GM20000 (cell line): ENCODE data around the gene CREB3L1.

Experiments used
- DNase-seq: peaks from one replicate; pipeline ENCODE4 v3.0.0; 2012; ENCODE audit warnings: low spot score
- TF ChIP-seq, protein P1 (sequence below): IDR thresholded peaks from 2 replicates; pipeline ENCODE4 v1.5.1; 2012; ENCODE audit warnings: mild to moderate bottlenecking, control low read depth; ENCODE audit errors: extremely low read depth, missing control alignments

Gene CREB3L1

DNA sequence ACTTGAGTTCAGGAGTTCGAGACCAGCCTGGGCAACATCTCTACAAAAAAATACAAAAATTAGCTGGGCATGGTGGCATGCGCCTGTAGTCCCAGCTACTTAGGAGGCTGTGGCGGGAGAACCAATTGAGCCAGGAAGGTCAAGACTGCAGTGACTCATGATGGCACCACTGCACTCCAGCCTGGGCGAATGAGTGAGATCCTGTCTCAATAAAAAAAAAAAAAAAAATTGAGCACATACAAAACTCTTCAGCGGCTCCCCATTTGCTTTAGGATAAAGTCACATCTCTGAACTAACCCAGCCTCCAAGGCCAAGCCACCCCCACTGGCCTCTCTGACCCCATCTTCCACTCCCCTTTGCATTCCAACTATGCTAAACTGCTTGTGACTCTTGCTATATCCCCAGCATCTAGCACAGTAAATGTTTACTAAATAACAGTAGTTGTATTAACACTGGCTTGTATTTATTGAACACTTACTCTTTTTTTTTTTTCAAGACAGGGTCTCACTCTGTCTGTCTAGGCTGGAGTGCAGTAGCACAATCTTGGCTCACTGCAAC is 28.9 kb downstream of the CREB3L1 start:
- TF ChIP-seq, protein P1, sequence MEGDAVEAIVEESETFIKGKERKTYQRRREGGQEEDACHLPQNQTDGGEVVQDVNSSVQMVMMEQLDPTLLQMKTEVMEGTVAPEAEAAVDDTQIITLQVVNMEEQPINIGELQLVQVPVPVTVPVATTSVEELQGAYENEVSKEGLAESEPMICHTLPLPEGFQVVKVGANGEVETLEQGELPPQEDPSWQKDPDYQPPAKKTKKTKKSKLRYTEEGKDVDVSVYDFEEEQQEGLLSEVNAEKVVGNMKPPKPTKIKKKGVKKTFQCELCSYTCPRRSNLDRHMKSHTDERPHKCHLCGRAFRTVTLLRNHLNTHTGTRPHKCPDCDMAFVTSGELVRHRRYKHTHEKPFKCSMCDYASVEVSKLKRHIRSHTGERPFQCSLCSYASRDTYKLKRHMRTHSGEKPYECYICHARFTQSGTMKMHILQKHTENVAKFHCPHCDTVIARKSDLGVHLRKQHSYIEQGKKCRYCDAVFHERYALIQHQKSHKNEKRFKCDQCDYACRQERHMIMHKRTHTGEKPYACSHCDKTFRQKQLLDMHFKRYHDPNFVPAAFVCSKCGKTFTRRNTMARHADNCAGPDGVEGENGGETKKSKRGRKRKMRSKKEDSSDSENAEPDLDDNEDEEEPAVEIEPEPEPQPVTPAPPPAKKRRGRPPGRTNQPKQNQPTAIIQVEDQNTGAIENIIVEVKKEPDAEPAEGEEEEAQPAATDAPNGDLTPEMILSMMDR = no peak
- DNase-seq = no peak

DNA sequence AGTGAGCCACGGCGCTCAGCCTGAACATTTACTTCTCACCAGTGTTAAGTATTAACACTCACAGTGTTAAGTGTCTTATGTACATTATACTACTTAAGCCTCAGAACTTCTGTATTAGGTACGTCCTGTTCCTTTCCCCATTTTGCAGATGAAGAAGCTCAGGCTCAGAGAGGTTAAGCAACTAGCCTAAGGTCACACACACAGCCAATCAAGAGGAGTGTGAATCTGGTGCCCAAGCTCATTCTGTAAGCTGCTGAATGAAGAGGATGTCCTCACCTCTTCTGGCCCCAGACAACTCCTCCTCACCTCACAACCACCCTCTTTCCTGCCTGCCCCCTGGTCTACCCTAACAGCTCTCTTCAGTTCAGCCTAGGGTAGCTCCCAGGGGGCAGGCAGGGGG is 29.9 kb downstream of the CREB3L1 start:
- TF ChIP-seq, protein P1 = no peak
- no peak for DNase-seq

GRCh38 chr11:46307785-46308341 is 30.4 kb downstream of the CREB3L1 start:
- TF ChIP-seq, protein P1 = no peak

GRCh38 chr11:46308631-46309419 is 31.4 kb downstream of the CREB3L1 start:
- TF ChIP-seq, protein P1 = peak; percentile 84
- peak; percentile 87 for DNase-seq

More at GRCh38 chr11:46307785-46308341, 30.4 kb downstream of the CREB3L1 start:
- no peak for DNase-seq

- peak; percentile 75 for DNase-seq
- TF ChIP-seq, protein P1 = no peak
Measured at GRCh38 chr11:46309814-46310259, 32.4 kb downstream of the CREB3L1 start.

- DNase-seq = peak; percentile 85
Measured at GRCh38 chr11:46315033-46315738, 37.7 kb downstream of the CREB3L1 start.

More at GRCh38 chr11:46315033-46315738, 37.7 kb downstream of the CREB3L1 start:
- TF ChIP-seq, protein P1 = peak; percentile 94
